Astrocyte (in vitro differentiated cells and primary cell): ENCODE data around the gene CRYGA. TPM values are rescaled to one million over a fixed set of nuclear protein-coding genes. Genes with fewer than 3 reads are reported as not detected.

Source experiments
- DNase-seq: peaks from one replicate; pipeline ENCODE4 v3.0.0-alpha.2; 2010; ENCODE audit warnings: low read depth
- FAIRE-seq: peaks from 2 replicates; lab custom pipeline; 2011; peaks lifted over from hg19 to GRCh38; lab: Jason Lieb, UNC
- H2AFZ ChIP-seq: 2 replicates; pipeline ENCODE4 v1.6.0; 2012; ENCODE audit warnings: low read depth, low read length, inconsistent platforms
- H3K27ac ChIP-seq: 2 replicates; pipeline ENCODE4 v1.5.1; 2011; ENCODE audit warnings: low read depth, low read length, inconsistent platforms
- H3K27me3 ChIP-seq: 2 replicates; pipeline ENCODE4 v1.6.0; 2011; ENCODE audit warnings: low read length, inconsistent platforms; ENCODE audit not compliant: insufficient read depth
- H3K36me3 ChIP-seq: 2 replicates; pipeline ENCODE4 v1.5.1; 2011; ENCODE audit warnings: low read length, inconsistent platforms; ENCODE audit not compliant: insufficient read depth
- H3K4me1 ChIP-seq: 2 replicates; pipeline ENCODE4 v1.5.1; 2011; ENCODE audit warnings: low read length, inconsistent platforms; ENCODE audit not compliant: insufficient read depth
- H3K4me2 ChIP-seq: 2 replicates; pipeline ENCODE4 v1.6.0; 2012; ENCODE audit warnings: low read length, inconsistent platforms
- H3K4me3 ChIP-seq: 2 replicates; pipeline ENCODE4 v1.5.1; 2011; ENCODE audit warnings: low read depth, mild to moderate bottlenecking, low read length, inconsistent platforms; ENCODE audit not compliant: insufficient read depth
- H3K79me2 ChIP-seq: 2 replicates; pipeline ENCODE4 v1.6.0; 2012; ENCODE audit warnings: mild to moderate bottlenecking, low read length, inconsistent platforms; ENCODE audit not compliant: insufficient read depth
- H3K9ac ChIP-seq: 2 replicates; pipeline ENCODE4 v1.6.0; 2012; ENCODE audit warnings: mild to moderate bottlenecking, low read length, inconsistent platforms
- H3K9me3 ChIP-seq: 2 replicates; pipeline ENCODE4 v1.5.1; 2012; ENCODE audit warnings: low read depth, mild to moderate bottlenecking, low read length, inconsistent platforms; ENCODE audit not compliant: insufficient read depth
- H4K20me1 ChIP-seq: 2 replicates; pipeline ENCODE4 v1.6.0; 2012; ENCODE audit warnings: low read length, inconsistent platforms; ENCODE audit not compliant: insufficient read depth
- H3K27ac Mint-ChIP-seq: one replicate; pipeline ENCODE4 v1.8.0; 2021; ENCODE audit warnings: mild to moderate bottlenecking, mixed read lengths; ENCODE audit not compliant: unreplicated experiment
- H3K27me3 Mint-ChIP-seq: one replicate; pipeline ENCODE4 v1.8.0; 2021; ENCODE audit warnings: low read depth, mixed read lengths; ENCODE audit not compliant: unreplicated experiment
- H3K36me3 Mint-ChIP-seq: one replicate; pipeline ENCODE4 v1.8.0; 2021; ENCODE audit warnings: low read depth, mixed read lengths; ENCODE audit not compliant: unreplicated experiment
- H3K4me1 Mint-ChIP-seq: one replicate; pipeline ENCODE4 v1.8.0; 2021; ENCODE audit warnings: low read depth, mixed read lengths; ENCODE audit not compliant: unreplicated experiment
- H3K4me3 Mint-ChIP-seq: one replicate; pipeline ENCODE4 v1.8.0; 2021; ENCODE audit warnings: mild to moderate bottlenecking, moderate library complexity, mixed read lengths; ENCODE audit not compliant: unreplicated experiment
- H3K9me3 Mint-ChIP-seq: one replicate; pipeline ENCODE4 v1.8.0; 2021; ENCODE audit warnings: mild to moderate bottlenecking, mixed read lengths; ENCODE audit not compliant: unreplicated experiment
- EZH2 ChIP-seq: IDR thresholded peaks from 2 replicates; pipeline ENCODE4 v1.6.1; 2012; ENCODE audit warnings: mild to moderate bottlenecking, low read length, inconsistent platforms; ENCODE audit not compliant: insufficient read depth
- total RNA-seq: library from RNA; stranded (reverse); gene quantifications from 2 replicates; pipeline ENCODE4 v1.2.1, GENCODE V29; 2021
- TF ChIP-seq, protein P1 (sequence below): IDR thresholded peaks from 2 replicates; pipeline ENCODE4 v1.5.1; 2011; ENCODE audit warnings: low read depth, mild to moderate bottlenecking, inconsistent platforms, low read length, moderate library complexity; ENCODE audit not compliant: insufficient read depth

CRYGA gene
- total RNA-seq, 1 donor from 2014 or later: not detected

DNA sequence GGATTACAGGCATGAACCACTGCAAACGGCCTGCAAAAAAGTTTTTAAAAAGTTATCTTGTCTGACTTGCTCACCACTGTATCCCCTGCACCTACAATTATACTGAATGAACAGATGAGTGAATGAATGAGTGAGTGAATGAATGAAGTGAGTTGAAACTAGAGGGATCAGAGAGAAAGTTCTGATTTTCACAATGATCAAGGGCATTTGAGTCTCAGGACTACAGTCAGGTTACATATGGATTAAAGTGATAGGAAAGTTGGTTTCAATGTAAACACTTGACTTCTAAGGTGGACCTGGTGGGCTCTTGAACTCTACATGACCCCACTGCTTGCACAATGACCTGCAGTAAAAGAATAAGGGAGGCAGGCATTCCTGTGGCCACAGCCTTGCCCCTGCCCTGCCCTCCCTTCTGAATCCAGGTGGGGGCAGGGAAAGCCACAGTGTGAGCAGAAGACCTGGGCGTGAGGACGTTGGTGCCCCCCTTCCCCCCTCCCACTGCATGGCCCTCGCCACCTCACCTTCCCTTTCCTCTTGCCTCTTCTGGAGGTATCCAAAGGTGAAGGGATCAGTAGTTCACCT lies 15.7 kb upstream of the CRYGA start:
- no peak overlapping the region for H2AFZ ChIP-seq
- H3K9ac ChIP-seq: no peak overlapping the region
- no peak overlapping the region for H3K27ac ChIP-seq
- no peaks in the 10 kb centered on the region for H3K9me3 Mint-ChIP-seq
- TF ChIP-seq EZH2: no peak
- TF ChIP-seq, protein P1, sequence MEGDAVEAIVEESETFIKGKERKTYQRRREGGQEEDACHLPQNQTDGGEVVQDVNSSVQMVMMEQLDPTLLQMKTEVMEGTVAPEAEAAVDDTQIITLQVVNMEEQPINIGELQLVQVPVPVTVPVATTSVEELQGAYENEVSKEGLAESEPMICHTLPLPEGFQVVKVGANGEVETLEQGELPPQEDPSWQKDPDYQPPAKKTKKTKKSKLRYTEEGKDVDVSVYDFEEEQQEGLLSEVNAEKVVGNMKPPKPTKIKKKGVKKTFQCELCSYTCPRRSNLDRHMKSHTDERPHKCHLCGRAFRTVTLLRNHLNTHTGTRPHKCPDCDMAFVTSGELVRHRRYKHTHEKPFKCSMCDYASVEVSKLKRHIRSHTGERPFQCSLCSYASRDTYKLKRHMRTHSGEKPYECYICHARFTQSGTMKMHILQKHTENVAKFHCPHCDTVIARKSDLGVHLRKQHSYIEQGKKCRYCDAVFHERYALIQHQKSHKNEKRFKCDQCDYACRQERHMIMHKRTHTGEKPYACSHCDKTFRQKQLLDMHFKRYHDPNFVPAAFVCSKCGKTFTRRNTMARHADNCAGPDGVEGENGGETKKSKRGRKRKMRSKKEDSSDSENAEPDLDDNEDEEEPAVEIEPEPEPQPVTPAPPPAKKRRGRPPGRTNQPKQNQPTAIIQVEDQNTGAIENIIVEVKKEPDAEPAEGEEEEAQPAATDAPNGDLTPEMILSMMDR: no peak
- H3K4me1 ChIP-seq: no peaks in the 10 kb centered on the region
- H3K4me3 ChIP-seq: no peak overlapping the region
- no peaks in the 10 kb centered on the region for H3K79me2 ChIP-seq
- H3K36me3 ChIP-seq: no peaks in the 10 kb centered on the region
- no peak overlapping the region for H3K27ac Mint-ChIP-seq
- peaks cover 17% of the 10 kb centered on the region for H3K27me3 Mint-ChIP-seq
- DNase-seq (no peak), FAIRE-seq (no peak)
- H3K9me3 ChIP-seq: no peaks in the 10 kb centered on the region
- no peak overlapping the region for H3K4me3 Mint-ChIP-seq
- no peaks in the 10 kb centered on the region for H3K36me3 Mint-ChIP-seq
- H3K27me3 ChIP-seq: peaks cover 7% of the 10 kb centered on the region
- no peak overlapping the region for H3K4me2 ChIP-seq
- no peaks in the 10 kb centered on the region for H3K4me1 Mint-ChIP-seq
- H4K20me1 ChIP-seq: no peaks in the 10 kb centered on the region

DNA sequence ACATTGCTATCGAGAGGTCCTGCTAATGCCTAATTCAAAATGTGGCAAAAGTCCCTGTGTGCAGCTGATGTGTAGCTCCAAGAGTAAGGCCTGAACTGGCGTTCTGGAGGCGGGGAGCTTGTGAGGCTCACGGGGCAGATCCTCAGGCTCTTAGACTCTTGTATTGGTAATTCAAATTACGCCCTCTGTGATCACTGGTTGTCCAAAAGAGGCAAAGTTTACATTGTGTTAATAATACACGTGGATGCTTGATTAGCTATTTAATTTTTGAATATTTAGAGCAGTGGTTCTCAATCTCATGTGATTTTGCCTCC lies 12.4 kb upstream of the CRYGA start:
- no peak overlapping the region for H3K27ac Mint-ChIP-seq
- DNase-seq (no peak), FAIRE-seq (no peak)
- Histone ChIP-seq H3K4me1 (no peaks in the 10 kb centered on the region), H3K9me3 (no peaks in the 10 kb centered on the region), H3K9ac (no peak overlapping the region), H3K27ac (no peak overlapping the region), H2AFZ (peak overlapping the region; percentile 45), H3K79me2 (no peaks in the 10 kb centered on the region), H3K4me2 (no peak overlapping the region), H4K20me1 (no peaks in the 10 kb centered on the region), H3K27me3 (no peaks in the 10 kb centered on the region), H3K36me3 (no peaks in the 10 kb centered on the region), H3K4me3 (no peak overlapping the region)
- H3K27me3 Mint-ChIP-seq: no peaks in the 10 kb centered on the region
- no peaks in the 10 kb centered on the region for H3K4me1 Mint-ChIP-seq
- no peaks in the 10 kb centered on the region for H3K36me3 Mint-ChIP-seq
- H3K4me3 Mint-ChIP-seq: no peak overlapping the region
- no peak for TF ChIP-seq EZH2
- TF ChIP-seq, protein P1: no peak
- no peaks in the 10 kb centered on the region for H3K9me3 Mint-ChIP-seq

GRCh38 chr2:208175069-208175839 lies 11.9 kb upstream of the CRYGA start:
- no peak overlapping the region for H3K4me3 Mint-ChIP-seq
- DNase-seq (peak; percentile 56), FAIRE-seq (no peak)
- H3K4me1 Mint-ChIP-seq: no peaks in the 10 kb centered on the region
- Histone ChIP-seq H3K9ac (no peak overlapping the region), H3K9me3 (no peaks in the 10 kb centered on the region), H3K4me3 (no peak overlapping the region), H3K4me1 (no peaks in the 10 kb centered on the region), H3K36me3 (no peaks in the 10 kb centered on the region), H3K27me3 (no peaks in the 10 kb centered on the region), H3K4me2 (no peak overlapping the region), H4K20me1 (no peaks in the 10 kb centered on the region), H2AFZ (peak overlapping the region; percentile 45), H3K27ac (no peak overlapping the region), H3K79me2 (no peaks in the 10 kb centered on the region)
- no peaks in the 10 kb centered on the region for H3K27me3 Mint-ChIP-seq
- TF ChIP-seq, protein P1: peak; percentile 94
- no peak for TF ChIP-seq EZH2
- H3K27ac Mint-ChIP-seq: no peak overlapping the region
- no peaks in the 10 kb centered on the region for H3K9me3 Mint-ChIP-seq
- H3K36me3 Mint-ChIP-seq: no peaks in the 10 kb centered on the region
